HG03342 (cell line): Measurements from ENCODE around the gene GFOD1.

Source experiments
- ATAC-seq: cut with Tn5 transposase; IDR thresholded peaks from one replicate; pipeline ENCODE4 v1.9.1; 2021; ENCODE audit warnings: mild to moderate bottlenecking, moderate library complexity; ENCODE audit not compliant: unreplicated experiment

The GFOD1 gene, protein sequence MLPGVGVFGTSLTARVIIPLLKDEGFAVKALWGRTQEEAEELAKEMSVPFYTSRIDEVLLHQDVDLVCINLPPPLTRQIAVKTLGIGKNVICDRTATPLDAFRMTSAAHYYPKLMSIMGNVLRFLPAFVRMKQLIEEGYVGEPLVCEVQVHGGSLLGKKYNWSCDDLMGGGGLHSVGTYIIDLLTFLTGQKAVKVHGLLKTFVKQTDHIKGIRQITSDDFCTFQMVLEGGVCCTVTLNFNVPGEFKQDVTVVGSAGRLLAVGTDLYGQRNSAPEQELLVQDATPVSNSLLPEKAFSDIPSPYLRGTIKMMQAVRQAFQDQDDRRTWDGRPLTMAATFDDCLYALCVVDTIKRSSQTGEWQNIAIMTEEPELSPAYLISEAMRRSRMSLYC

DNA sequence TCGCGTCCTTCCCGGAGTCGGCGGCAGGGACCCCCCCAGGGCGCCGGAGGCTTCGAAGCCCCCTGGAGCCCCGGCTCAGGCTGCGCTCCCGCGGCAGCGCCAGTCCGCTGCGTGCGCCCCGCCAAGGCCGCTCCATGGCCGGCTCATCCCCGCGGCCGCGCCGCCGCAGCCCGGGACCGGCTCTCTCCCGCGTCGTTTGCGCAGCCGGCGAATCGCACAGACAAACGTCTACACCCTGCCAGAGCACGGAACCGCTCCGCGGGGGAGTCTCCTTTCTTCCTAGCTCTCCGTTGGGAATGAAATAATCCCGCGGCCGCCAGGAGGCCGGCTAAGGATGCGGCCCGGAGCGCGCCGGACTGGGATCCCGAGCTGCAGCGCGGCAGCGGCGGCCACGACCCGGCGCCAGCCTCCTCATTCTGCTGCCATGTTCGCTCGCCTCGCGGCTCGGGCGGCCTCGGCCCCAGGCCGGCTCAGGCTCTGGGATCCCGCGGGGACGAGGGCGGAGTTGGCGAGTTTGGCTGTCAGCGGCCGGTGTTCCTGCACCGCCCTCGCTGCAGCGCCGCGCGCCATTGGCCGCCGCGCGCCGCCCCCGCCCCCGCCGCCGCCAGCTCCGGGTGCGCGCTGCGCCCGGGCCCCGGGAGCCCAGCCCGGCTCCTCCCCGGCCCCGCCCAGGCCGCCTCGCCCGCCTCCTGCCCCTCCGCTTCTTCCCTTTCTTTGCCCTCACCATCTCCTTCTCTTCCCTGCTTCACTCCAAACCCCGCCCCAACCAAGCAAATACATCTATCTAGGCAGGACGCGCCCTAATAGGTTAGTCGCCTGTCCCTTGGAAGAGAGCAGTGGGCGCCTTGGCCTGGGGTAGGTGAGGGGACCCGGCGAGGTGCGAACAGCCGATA lies at the start of gene GFOD1:
Gene GFOD1 (minus strand): TSS at position 479 of the 893 bp plus-strand sequence. CDS start 710 bp downstream, outside the sequence.
- peak; percentile 74 for ATAC-seq

- ATAC-seq: no peak
These were observed 49.6 kb upstream of the GFOD1 start for GRCh38 chr6:13536796-13537526.

GRCh38 chr6:13535306-13535705 lies 47.9 kb upstream of the GFOD1 start:
- no peak for ATAC-seq

DNA sequence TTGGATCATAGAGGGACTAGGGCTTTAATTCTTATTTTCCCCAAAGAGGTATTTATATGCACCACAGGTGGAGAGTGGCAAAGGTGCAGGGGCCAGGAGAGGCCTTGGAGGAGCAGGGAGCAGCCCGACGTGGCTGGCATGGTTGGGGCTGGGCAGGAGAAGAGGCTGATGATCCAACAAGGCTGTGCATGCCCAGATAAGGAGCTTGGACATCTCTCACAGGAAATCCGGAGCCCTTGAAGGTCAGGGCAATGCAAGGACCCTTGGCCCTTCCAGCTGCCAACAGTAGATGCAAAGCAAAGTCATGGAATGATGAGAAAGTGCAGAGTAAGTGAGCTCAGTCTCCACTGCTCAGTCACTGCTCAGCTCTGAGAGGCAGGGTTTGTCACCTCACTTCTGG lies 47.1 kb upstream of the GFOD1 start:
- no peak for ATAC-seq

DNA sequence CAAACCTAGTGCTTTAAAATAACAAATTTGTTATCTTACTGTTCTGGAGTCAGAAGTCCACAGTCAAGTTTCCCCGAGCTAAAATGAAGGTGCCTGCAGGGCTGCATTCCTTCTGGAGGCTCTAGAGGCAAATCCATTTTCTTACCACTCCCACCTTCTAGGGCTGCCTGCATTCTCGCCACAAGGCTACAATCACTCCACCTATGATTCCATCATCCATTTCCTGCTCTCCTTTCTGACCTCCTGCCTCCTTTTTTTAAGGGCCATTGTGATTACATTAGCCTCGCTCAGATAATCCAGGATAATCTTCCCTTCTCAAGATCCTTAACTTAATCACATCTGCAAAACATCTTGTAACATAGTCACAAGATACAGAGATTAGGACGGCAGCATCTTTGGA lies 44.6 kb upstream of the GFOD1 start:
- no peak for ATAC-seq

GRCh38 chr6:13528777-13529343 lies 41.5 kb upstream of the GFOD1 start:
- no peak for ATAC-seq

GRCh38 chr6:13528232-13528631 lies 40.8 kb upstream of the GFOD1 start:
- no peak for ATAC-seq

GRCh38 chr6:13527671-13528056 lies 40.3 kb upstream of the GFOD1 start:
- no peak for ATAC-seq

DNA sequence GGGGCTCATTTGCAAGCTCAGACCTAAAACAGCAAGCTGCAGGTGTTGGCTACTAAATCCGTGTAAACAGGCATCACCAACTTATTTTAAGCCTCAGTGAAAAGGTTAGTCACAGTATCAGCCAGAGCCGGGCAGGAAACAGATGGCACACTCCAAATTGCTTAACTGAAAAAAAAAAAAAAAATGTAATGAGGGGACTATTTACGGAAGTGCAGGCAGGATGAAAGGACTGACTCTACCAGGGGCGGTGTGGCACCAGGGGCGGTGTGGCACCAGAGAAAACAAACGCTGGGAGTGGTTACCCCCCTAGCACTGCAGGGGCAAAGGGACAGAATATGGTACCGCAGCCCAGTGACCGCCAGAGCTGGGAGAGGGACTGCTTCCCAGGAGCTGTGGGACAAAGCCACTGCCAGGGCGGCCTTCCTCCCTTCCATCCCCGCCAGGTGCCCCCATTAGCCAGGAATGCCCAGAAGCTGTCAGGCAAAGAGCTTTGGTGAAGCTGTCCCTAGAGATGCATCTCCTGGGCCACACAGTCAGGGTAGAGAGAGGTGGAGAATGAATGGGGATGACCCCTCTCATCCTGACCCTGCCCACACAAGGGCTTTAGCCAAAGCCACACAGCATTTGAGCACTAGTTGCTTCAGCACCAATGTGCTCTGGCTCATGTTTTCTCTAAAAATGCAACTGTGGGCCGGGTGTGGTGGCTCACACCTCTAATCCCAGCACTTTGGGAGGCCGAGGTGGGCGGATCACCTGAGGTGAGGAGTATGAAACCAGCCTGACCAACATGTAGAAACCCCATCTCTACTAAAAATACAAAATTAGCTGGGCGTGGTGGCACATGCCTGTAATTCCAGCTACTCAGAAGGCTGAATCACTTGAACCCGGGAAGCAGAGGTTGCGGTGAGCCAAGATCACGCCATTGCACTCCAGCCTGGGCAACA lies 39.6 kb upstream of the GFOD1 start:
- ATAC-seq: peak; percentile 73

DNA sequence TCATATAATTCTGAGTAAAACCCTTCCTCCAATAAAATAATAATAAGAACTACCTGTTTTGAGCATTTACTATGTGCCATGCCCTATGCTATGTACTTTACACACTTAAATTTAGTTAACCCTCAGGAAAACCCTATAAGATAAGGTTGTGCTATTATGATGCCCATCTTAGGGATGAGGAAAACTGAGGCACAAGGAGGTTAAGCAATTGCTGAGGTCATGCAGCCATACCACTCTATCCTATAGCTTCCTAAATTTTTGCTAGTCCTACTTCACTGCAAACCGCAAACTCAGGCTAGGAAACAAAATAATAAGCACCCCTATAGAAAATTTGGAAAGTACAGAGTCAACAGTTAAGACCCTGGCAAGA lies 38.9 kb upstream of the GFOD1 start:
- ATAC-seq: no peak

DNA sequence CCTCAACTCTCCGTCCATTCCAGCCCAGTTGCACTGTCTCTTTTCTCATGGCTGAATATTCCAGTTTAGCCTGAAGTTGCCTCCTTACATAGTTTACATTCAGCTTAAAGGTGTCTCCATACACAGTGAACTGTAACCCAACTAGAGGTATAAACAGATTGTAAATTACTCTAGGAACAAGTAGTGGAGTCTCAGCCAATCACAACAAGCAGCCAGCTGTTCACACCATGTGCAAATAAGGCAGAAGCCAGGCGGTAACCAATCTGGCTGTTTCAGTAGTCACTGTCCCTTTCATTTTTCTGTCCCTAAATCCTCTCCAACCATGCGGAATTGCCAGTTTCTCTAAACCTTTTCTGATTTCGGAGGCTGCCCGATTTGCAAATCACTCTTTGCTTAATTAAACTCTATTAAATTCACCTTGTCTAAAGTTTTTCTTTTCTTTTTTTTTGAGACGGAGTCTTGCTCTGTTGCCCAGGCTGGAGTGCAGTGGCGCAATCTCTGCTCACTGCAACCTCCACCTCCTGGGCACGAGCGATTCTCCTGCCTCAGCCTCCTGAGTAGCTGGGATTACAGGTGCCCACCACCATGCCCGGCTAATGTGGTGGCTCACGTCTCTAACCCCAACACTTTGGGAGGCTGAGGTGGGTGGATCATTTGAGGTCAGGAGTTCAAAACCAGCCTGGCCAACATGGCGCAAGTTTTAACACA lies 37.6 kb upstream of the GFOD1 start:
- ATAC-seq: no peak

- no peak for ATAC-seq
These were observed 36.6 kb upstream of the GFOD1 start for GRCh38 chr6:13523826-13524622.

DNA sequence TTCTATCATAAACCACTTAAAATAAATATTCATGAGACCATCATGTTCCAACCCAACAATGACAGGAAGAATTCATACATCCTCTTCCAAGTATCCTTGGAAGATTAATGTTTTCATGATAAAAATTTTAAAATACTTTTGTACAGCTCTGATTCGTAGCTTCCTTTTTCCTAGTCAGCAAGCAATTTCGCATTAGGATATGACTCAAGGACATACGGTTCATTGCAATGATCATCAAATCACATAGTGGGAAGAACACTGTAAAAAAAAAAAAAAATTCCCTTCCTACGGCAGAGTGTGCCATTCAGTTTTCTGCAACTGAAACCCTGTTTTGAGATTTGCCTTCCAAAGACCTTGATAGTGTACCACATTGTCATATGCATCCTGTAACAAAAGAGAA lies 35.3 kb upstream of the GFOD1 start:
- no peak for ATAC-seq

DNA sequence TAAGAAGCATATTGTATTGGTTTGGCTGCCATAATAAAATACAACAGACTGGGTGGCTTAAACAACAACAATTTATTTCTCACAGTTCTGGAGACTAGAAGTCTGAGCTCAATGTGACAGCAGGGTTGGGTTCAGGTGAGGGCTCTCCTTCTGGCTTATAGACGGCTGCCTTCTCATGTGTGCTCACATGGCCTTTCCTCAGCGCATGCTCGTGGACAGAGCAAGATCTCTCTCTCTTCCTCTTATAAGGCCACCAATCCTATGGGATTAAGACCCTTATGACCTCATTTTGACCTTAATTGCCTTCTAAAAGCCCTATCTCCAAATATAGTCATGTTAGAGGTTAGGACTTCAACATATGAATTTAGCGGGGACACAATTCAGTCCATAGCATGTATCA lies 32.4 kb upstream of the GFOD1 start:
- no peak for ATAC-seq

GRCh38 chr6:13517116-13517515 lies 29.7 kb upstream of the GFOD1 start:
- ATAC-seq: no peak

DNA sequence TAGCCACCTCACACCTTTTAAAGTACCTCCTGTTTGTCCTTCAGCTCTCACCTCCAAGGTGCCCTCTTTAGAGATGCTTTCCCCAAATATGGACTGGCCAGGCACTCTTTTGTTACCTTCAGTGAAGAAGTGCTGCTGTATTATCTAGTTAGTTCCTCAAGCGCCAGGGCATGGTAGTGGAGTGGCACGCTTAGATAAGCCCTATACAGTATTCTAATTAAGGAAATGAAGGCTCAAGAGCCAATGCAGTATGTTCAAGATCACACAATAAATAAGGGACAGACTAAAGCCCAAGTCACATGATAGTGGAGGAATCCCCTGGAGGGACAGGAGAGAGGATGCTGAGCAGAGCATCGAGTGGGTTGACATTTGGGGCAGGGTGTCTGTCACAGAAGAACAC lies 28.5 kb upstream of the GFOD1 start:
- no peak for ATAC-seq

DNA sequence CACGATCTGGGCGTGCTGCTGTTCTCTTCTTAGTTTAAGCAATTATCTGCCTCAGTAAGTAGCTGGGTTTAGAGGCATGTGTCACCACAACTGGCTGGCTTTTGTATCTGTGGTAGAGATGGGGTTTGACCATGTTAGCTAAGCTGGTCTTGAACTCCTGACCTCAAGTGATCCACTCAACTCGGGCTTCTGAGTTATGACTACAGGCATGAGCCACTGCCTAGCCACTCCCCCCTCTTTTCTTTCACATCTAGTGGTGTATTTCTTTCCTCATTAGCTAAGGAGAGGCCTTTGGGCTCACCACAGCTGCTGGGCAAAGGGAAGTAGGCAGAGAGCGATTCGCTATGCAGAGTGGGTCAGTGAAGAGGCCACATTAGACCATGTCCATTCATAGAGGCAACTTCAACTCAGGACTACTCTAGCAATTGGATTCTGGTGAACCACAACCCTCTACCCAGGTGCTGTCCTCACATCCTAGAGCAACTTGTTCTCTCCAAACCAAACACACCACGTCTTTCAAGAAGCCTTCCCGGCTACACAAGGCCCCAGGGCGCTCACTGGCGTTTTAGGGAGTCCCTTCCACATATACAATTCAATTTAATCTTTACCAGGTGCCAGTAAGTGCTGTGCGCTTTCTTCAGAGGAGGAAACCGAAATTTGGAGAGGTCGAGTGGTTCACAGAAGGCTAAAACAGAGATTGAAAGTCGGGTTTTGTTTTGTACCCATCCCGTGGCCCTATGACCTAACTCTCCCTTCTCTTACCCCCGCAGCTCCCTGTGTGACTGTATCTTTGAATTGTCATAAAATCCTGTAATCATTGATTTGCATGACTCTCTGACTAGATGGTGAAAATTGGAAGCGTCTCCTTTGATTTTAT lies 26.5 kb upstream of the GFOD1 start:
- peak; percentile 53 for ATAC-seq

DNA sequence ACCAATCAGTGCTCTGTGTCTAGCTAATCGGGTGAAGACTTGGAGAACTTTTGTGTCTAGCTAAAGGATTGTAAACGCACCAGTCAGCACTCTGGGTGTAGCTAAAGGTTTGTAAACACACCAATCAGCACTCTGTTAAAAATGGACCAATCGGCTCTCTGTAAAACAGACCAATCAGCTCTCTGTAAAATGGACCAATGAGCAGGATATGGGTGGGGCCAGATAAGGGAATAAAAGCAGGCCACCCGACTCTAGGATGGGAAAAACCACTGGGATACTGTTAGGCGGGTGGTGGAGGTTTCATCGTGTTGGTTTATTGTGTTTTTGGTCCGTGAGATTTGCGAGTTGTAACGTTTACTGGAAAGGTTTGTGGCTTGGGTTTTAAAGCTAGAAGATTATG lies 25.5 kb upstream of the GFOD1 start:
- ATAC-seq: no peak
